H1 (cell line): ENCODE measurements around the gene OCEL1. TPM values are rescaled to one million over a fixed set of nuclear protein-coding genes. Genes with fewer than 3 reads are reported as not detected.

Experiments used
- EGR1 ChIP-seq: IDR thresholded peaks from 2 replicates; pipeline ENCODE4 v1.6.1; 2011; ENCODE audit warnings: low read depth, low read length, borderline replicate concordance
- JUND ChIP-seq: IDR thresholded peaks from 2 replicates; pipeline ENCODE4 v1.6.1; 2011; ENCODE audit warnings: mild to moderate bottlenecking, improper control_type of control experiment, low read length
- KDM4A ChIP-seq: IDR thresholded peaks from one replicate; pipeline ENCODE4 v1.7.1; 2012; ENCODE audit warnings: low read depth, mild to moderate bottlenecking, moderate library complexity, low read length, inconsistent platforms; ENCODE audit not compliant: severe bottlenecking
- polyA plus RNA-seq, 7 experiments: library from polyadenylated mRNA; depleted of rRNA in 3 of 7; stranded (reverse) in 5 of 7; unstranded in 2 of 7; fragments of >200 nt in 5 of 7; fragments of 200-250 nt in 2 of 7; gene quantifications; 1 replicate in 5 of 7; 2 replicates in 1 of 7; 4 replicates in 1 of 7; pipeline versions ENCODE4 v1.2.1 to v1.2.3, GENCODE V29; 2011 to 2013; ENCODE audit warnings: missing spikeins in 2 of 7, mixed read lengths in 2 of 7
- total RNA-seq: library from RNA; stranded (reverse); fragmentation: NEBNext Ultra II Directional; extraction: Animal tissue kit (Norgen Biotek cat#: 25700); gene quantifications from 2 replicates; pipeline ENCODE4 v1.2.1, GENCODE V29; 2021

The OCEL1 gene
- total and polyA plus RNA-seq, 2 of the 8 experiments (the other 6 are each of a cell fraction or from before 2014, with no cell fraction given) = 13.3 to 32.6 TPM

GRCh38 chr19:17196610-17197009, 29.4 kb upstream of the OCEL1 start (continued):
- TF ChIP-seq EGR1 (no peak), JUND (no peak), KDM4A (no peak)
